AG10803 (cell line): Measurements from ENCODE around the gene CDV3.
"Not testable (repeated sequence)": the region's sequence is repeated elsewhere in the genome, so short reads cannot be mapped to it uniquely, and the experiment has no call there.

Experiments used
- DNase-seq: peaks from one replicate; pipeline ENCODE4 v3.0.0; 2010; ENCODE audit warnings: low read depth
- H3K4me3 ChIP-seq: 2 replicates; pipeline ENCODE4 v1.5.1; 2011; ENCODE audit warnings: mild to moderate bottlenecking, low read length, control low read depth
- CTCF ChIP-seq: conservative IDR thresholded peaks from 2 replicates; pipeline ENCODE4 v1.5.1; 2011; ENCODE audit warnings: mild to moderate bottlenecking, low read length, control low read depth, inconsistent platforms

Gene CDV3

GRCh38 chr3:133535971-133536881, 37.3 kb upstream of the CDV3 start:
- TF ChIP-seq CTCF: no peak
- DNase-seq: peak; percentile 89
- no peak overlapping the region for H3K4me3 ChIP-seq

- DNase-seq, H3K4me3 ChIP-seq: not testable (repeated sequence)
Measured at GRCh38 chr3:133537131-133537530, 36.4 kb upstream of the CDV3 start.

GRCh38 chr3:133538154-133538553, 35.3 kb upstream of the CDV3 start:
- H3K4me3 ChIP-seq: no peak overlapping the region
- TF ChIP-seq CTCF: no peak
- no peak for DNase-seq

GRCh38 chr3:133540896-133541674, 32.4 kb upstream of the CDV3 start:
- H3K4me3 ChIP-seq: no peak overlapping the region
- TF ChIP-seq CTCF: no peak

GRCh38 chr3:133542871-133543270, 30.6 kb upstream of the CDV3 start:
- DNase-seq: no peak
- H3K4me3 ChIP-seq: no peak overlapping the region
- no peak for TF ChIP-seq CTCF

More at GRCh38 chr3:133540896-133541674, 32.4 kb upstream of the CDV3 start:
- peak; percentile 50 for DNase-seq

GRCh38 chr3:133544983-133545382, 28.5 kb upstream of the CDV3 start:
- not testable (repeated sequence) for DNase-seq, H3K4me3 ChIP-seq

- DNase-seq: peak; percentile 91
Measured at GRCh38 chr3:133547432-133548041, 25.9 kb upstream of the CDV3 start.

More at GRCh38 chr3:133547432-133548041, 25.9 kb upstream of the CDV3 start:
- no peak overlapping the region for H3K4me3 ChIP-seq
- TF ChIP-seq CTCF: no peak
